GM19193 (cell line): ENCODE measurements around the gene PXDN.

Source experiments
- POLR2A ChIP-seq: IDR thresholded peaks from 4 replicates; pipeline ENCODE4 v1.6.1; 2011; ENCODE audit not compliant: insufficient read depth, insufficient read length; ENCODE audit errors: extremely low read depth

Gene PXDN

GRCh38 chr2:1750933-1751766 lies 6.8 kb upstream of the PXDN start:
- no peak for TF ChIP-seq POLR2A

- TF ChIP-seq POLR2A: no peak
Observed at GRCh38 chr2:1750270-1750932, 6.1 kb upstream of the PXDN start.

GRCh38 chr2:1749489-1750119 lies 5.3 kb upstream of the PXDN start:
- TF ChIP-seq POLR2A: no peak

- no peak for TF ChIP-seq POLR2A
Observed at GRCh38 chr2:1748741-1749488, 4.6 kb upstream of the PXDN start.

GRCh38 chr2:1748176-1748740 lies 3.9 kb upstream of the PXDN start:
- TF ChIP-seq POLR2A: no peak

GRCh38 chr2:1747065-1747941 lies 3.0 kb upstream of the PXDN start:
- TF ChIP-seq POLR2A: no peak

- TF ChIP-seq POLR2A: no peak
Observed at GRCh38 chr2:1746174-1747064, 2.1 kb upstream of the PXDN start.

- no peak for TF ChIP-seq POLR2A
Observed at GRCh38 chr2:1745171-1746023, 1.1 kb upstream of the PXDN start.

- no peak for TF ChIP-seq POLR2A
Observed at GRCh38 chr2:1744151-1744445, 217 bp downstream of the PXDN start.

GRCh38 chr2:1743396-1744150 lies 742 bp downstream of the PXDN start:
- no peak for TF ChIP-seq POLR2A

- no peak for TF ChIP-seq POLR2A
Observed at GRCh38 chr2:1742681-1743395, 1.5 kb downstream of the PXDN start.

- no peak for TF ChIP-seq POLR2A
Observed at GRCh38 chr2:1742301-1742680, 2.0 kb downstream of the PXDN start.
